Neural progenitor cell (in vitro differentiated cells): Measurements from ENCODE around the gene RHBDL1.

ENCODE experiments used
- EZH2 ChIP-seq: fragments of 200-600 bp; sonication (generic); IDR thresholded peaks from 2 replicates; pipeline ENCODE4 v1.6.1; 2017; ENCODE audit warnings: antibody characterized with exemption, mild to moderate bottlenecking, moderate library complexity
- EZH2phosphoT487 ChIP-seq: fragments of 200-600 bp; sonication (generic); IDR thresholded peaks from 2 replicates; pipeline ENCODE4 v1.6.1; 2017; ENCODE audit warnings: antibody characterized with exemption
- TF ChIP-seq, protein P1 (sequence below): fragments of 200-600 bp; sonication (generic); IDR thresholded peaks from 2 replicates; pipeline ENCODE4 v1.5.1; 2017; ENCODE audit warnings: antibody characterized with exemption, mild to moderate bottlenecking

DNA sequence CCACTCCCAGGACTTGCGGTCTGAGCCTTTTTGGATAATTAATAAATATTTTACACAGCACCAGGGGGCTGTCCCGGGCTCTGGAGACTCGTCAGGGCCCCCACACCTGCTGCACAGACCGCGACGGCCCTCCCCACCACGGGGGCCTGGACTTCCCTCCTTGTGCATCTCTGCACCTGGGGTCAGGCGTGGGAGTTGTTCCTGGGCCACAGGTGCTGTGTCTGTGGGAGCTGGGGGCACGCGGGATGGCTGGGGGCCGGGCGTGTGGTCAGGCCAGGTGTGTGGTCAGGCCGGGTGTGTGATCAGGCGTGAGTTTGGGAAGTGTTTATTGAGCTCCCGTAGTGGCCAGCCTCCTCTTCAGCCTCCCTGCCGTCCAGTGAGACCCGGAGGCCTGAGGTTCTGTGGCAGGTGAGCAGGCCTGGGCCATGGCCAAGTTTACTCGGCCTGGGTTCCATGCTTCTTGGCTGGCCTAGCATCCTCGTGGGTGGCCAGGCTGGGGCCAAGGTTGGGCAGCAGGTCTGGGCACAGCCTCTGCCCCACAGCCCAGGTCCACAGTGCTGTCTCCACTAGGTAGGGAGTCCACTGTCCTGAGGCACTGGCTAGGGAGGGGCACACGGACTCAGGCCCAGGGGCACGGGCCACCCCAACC lies 2.9 kb downstream of the RHBDL1 start:
- TF ChIP-seq, protein P1, sequence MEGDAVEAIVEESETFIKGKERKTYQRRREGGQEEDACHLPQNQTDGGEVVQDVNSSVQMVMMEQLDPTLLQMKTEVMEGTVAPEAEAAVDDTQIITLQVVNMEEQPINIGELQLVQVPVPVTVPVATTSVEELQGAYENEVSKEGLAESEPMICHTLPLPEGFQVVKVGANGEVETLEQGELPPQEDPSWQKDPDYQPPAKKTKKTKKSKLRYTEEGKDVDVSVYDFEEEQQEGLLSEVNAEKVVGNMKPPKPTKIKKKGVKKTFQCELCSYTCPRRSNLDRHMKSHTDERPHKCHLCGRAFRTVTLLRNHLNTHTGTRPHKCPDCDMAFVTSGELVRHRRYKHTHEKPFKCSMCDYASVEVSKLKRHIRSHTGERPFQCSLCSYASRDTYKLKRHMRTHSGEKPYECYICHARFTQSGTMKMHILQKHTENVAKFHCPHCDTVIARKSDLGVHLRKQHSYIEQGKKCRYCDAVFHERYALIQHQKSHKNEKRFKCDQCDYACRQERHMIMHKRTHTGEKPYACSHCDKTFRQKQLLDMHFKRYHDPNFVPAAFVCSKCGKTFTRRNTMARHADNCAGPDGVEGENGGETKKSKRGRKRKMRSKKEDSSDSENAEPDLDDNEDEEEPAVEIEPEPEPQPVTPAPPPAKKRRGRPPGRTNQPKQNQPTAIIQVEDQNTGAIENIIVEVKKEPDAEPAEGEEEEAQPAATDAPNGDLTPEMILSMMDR, result no peak
- TF ChIP-seq EZH2 (no peak), EZH2phosphoT487 (no peak)
